Stimulated activated naive B cell treated with anti-CD40 and anti-IgM and Interleukin-4, amounts not matched to agents 10 μg/mL and 1 μg/mL and 100 μg/mL, for 72 hours (primary cell): ENCODE results near the gene KRT6B.
"Not testable (repeated sequence)": the region's sequence is repeated elsewhere in the genome, so short reads cannot be mapped to it uniquely, and the experiment has no call there.

Source experiments
- ATAC-seq, 2 donors: fragments of 150-1000 bp; cut with Tn5 transposase; replicated peaks; 2 replicates each; pipeline ENCODE4 v1.10.0; 2021; ENCODE audit warnings: moderate library complexity in 1 of 2
- DNase-seq: peaks from one replicate; pipeline ENCODE4 v3.0.0; 2021
- H3K27ac Mint-ChIP-seq: one replicate; pipeline ENCODE4 v1.8.0; 2022; ENCODE audit warnings: mild to moderate bottlenecking, mixed read lengths
- H3K27me3 Mint-ChIP-seq, 2 donors: one replicate each; pipeline ENCODE4 v1.8.0; 2022; ENCODE audit warnings: mixed read lengths in 2 of 2
- H3K36me3 Mint-ChIP-seq, 2 donors: one replicate each; pipeline ENCODE4 v1.8.0; 2022; ENCODE audit warnings: mixed read lengths in 2 of 2, mild to moderate bottlenecking in 1 of 2
- H3K4me1 Mint-ChIP-seq, 2 donors: one replicate each; pipeline ENCODE4 v1.8.0; 2022; ENCODE audit warnings: mixed read lengths in 2 of 2, mild to moderate bottlenecking in 1 of 2
- H3K4me3 Mint-ChIP-seq, 2 donors: one replicate each; pipeline ENCODE4 v1.8.0; 2022; ENCODE audit warnings: mild to moderate bottlenecking in 2 of 2, mixed read lengths in 2 of 2, moderate library complexity in 1 of 2
- H3K9me3 Mint-ChIP-seq, 2 donors: one replicate each; pipeline ENCODE4 v1.8.0; 2022; ENCODE audit warnings: mixed read lengths in 2 of 2, mild to moderate bottlenecking in 1 of 2

The KRT6B gene

GRCh38 chr12:52418576-52419110 lies 33.3 kb downstream of the KRT6B start:
- Mint-ChIP-seq H3K27ac (no peak overlapping the region), H3K36me3 (no peaks in the 10 kb centered on the region), H3K27me3 (peaks cover 28 to 33% of the 10 kb centered on the region in 2 donors), H3K9me3 (no peaks in the 10 kb centered on the region), H3K4me3 (no peak overlapping the region), H3K4me1 (peaks cover 0 to 8% of the 10 kb centered on the region in 2 donors)
- ATAC-seq, result no peak
- DNase-seq, result no peak

- Mint-ChIP-seq H3K36me3 (no peaks in the 10 kb centered on the region), H3K27me3 (peaks cover 27 to 28% of the 10 kb centered on the region in 2 donors), H3K4me3 (no peak overlapping the region), H3K27ac (no peak overlapping the region), H3K4me1 (peaks cover 0 to 8% of the 10 kb centered on the region in 2 donors), H3K9me3 (no peaks in the 10 kb centered on the region)
- DNase-seq (no peak), ATAC-seq (no peak)
Measured at GRCh38 chr12:52417740-52418139, 34.2 kb downstream of the KRT6B start.

- Mint-ChIP-seq H3K4me3 (no peak overlapping the region), H3K27me3 (peaks cover 27 to 28% of the 10 kb centered on the region in 2 donors), H3K27ac (no peak overlapping the region), H3K9me3 (no peaks in the 10 kb centered on the region), H3K4me1 (peaks cover 0 to 8% of the 10 kb centered on the region in 2 donors), H3K36me3 (no peaks in the 10 kb centered on the region)
- DNase-seq (no peak), ATAC-seq (no peak)
Measured at GRCh38 chr12:52416795-52417194, 35.2 kb downstream of the KRT6B start.

DNA sequence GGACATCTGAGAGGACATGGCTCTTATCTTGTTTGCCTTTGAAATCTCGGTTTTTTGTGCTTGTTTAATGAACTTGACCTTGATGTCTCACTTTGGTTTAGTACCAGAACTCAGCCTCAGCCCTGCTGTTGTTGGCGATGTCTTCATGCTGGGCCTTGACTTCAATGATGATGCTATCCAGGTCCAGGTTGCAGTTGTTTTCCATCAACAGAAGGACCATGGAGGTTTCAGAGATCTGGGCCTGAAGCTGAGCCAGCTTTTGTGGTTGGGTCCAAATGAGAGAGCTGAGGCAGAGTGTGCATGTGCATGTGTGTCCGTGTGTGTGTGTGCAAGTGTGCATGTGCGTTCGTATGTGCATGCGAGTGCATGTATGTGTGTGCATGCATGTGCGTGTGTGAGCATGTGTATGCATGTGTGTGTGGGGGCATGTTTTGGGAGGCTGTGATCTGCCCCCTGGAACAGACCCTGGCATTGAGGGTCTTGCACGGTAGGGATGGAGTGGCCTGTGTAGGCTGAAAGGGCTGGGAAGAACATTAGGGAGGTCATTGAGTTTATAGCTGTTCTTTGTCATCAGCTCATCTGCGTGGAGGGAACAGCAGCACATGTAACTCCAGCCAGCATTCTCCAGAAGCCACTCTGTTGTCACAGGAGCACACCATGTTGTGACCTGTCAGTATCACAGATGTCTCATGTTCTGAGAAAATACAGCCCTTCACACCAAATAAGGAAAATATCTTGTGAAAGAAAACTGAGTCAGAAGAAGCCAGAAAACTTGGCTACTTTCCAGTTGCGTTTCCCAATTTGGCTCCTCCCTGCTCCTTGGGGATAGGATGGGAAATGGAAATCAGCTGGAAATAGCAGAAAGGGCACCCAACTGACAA lies 35.8 kb downstream of the KRT6B start:
- no peak for ATAC-seq
- no peaks in the 10 kb centered on the region for H3K9me3 Mint-ChIP-seq
- peaks cover 27 to 28% of the 10 kb centered on the region in 2 donors for H3K27me3 Mint-ChIP-seq
- peaks cover 0 to 8% of the 10 kb centered on the region in 2 donors for H3K4me1 Mint-ChIP-seq
- no peak overlapping the region for H3K4me3 Mint-ChIP-seq
- DNase-seq, result no peak
- no peak overlapping the region for H3K27ac Mint-ChIP-seq
- H3K36me3 Mint-ChIP-seq, result no peaks in the 10 kb centered on the region

GRCh38 chr12:52414936-52415335 lies 37.0 kb downstream of the KRT6B start:
- H3K4me3 Mint-ChIP-seq, result no peak overlapping the region
- no peaks in the 10 kb centered on the region for H3K36me3 Mint-ChIP-seq
- H3K9me3 Mint-ChIP-seq, result no peaks in the 10 kb centered on the region
- no peak for ATAC-seq
- peaks cover 0 to 6% of the 10 kb centered on the region in 2 donors for H3K4me1 Mint-ChIP-seq
- H3K27me3 Mint-ChIP-seq, result peaks cover 23 to 24% of the 10 kb centered on the region in 2 donors
- DNase-seq, result no peak
- no peak overlapping the region for H3K27ac Mint-ChIP-seq

- no peaks in the 10 kb centered on the region for H3K36me3 Mint-ChIP-seq
Measured at GRCh38 chr12:52413782-52414345, 38.1 kb downstream of the KRT6B start.

GRCh38 chr12:52413202-52413601 lies 38.7 kb downstream of the KRT6B start:
- peaks cover 19 to 23% of the 10 kb centered on the region in 2 donors for H3K27me3 Mint-ChIP-seq
- H3K4me3 Mint-ChIP-seq, result no peak overlapping the region
- peaks cover 0 to 2% of the 10 kb centered on the region in 2 donors for H3K4me1 Mint-ChIP-seq
- H3K27ac Mint-ChIP-seq, result no peak overlapping the region
- no peak for ATAC-seq
- H3K36me3 Mint-ChIP-seq, result peaks cover 0 to 4% of the 10 kb centered on the region in 2 donors
- H3K9me3 Mint-ChIP-seq, result no peaks in the 10 kb centered on the region
- DNase-seq, result no peak

More at GRCh38 chr12:52413782-52414345, 38.1 kb downstream of the KRT6B start:
- Mint-ChIP-seq H3K27ac (no peak overlapping the region), H3K27me3 (peaks cover 18 to 19% of the 10 kb centered on the region in 2 donors), H3K9me3 (no peaks in the 10 kb centered on the region), H3K4me1 (no peaks in the 10 kb centered on the region), H3K4me3 (no peak overlapping the region)
- ATAC-seq (no peak), DNase-seq (no peak)

- Mint-ChIP-seq H3K36me3 (peaks cover 0 to 4% of the 10 kb centered on the region in 2 donors), H3K4me1 (peaks cover 0 to 2% of the 10 kb centered on the region in 2 donors), H3K9me3 (no peaks in the 10 kb centered on the region), H3K4me3 (no peak overlapping the region), H3K27ac (no peak overlapping the region), H3K27me3 (peaks cover 14 to 23% of the 10 kb centered on the region in 2 donors)
- no peak for ATAC-seq
- DNase-seq, result no peak
Measured at GRCh38 chr12:52411815-52412214, 40.1 kb downstream of the KRT6B start.

- H3K36me3 Mint-ChIP-seq, H3K27ac Mint-ChIP-seq, ATAC-seq, DNase-seq, H3K4me1 Mint-ChIP-seq, H3K4me3 Mint-ChIP-seq, H3K9me3 Mint-ChIP-seq: not testable (repeated sequence)
- peaks cover 9 to 17% of the 10 kb centered on the region in 2 donors for H3K27me3 Mint-ChIP-seq
Measured at GRCh38 chr12:52410589-52411248, 41.2 kb downstream of the KRT6B start.

DNA sequence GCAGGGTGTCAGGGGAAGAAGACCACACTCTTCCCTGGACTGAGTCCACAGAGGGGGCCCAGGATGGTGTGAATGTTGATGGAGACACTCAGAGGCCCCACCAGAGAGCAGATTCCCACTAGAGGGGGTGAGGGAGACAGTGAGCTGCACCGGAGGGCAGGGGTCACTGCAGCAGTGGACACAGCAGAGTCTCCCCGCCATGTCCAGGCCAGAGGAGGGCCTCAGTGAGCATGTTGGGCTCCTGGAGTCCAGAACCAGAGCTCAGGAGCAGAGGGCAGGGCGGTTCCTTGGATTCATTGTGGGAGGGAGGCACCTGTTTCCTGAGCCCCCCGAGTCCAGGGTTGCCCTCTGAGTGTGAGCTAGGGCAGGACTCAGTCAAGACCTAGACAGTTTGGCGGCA lies 44.0 kb downstream of the KRT6B start:
- no peak for DNase-seq
- Mint-ChIP-seq H3K4me3 (no peak overlapping the region), H3K4me1 (peaks cover 0 to 2% of the 10 kb centered on the region in 2 donors), H3K27me3 (peaks cover 0 to 13% of the 10 kb centered on the region in 2 donors), H3K36me3 (peaks cover 0 to 4% of the 10 kb centered on the region in 2 donors), H3K9me3 (no peaks in the 10 kb centered on the region), H3K27ac (no peak overlapping the region)
- no peak for ATAC-seq

DNA sequence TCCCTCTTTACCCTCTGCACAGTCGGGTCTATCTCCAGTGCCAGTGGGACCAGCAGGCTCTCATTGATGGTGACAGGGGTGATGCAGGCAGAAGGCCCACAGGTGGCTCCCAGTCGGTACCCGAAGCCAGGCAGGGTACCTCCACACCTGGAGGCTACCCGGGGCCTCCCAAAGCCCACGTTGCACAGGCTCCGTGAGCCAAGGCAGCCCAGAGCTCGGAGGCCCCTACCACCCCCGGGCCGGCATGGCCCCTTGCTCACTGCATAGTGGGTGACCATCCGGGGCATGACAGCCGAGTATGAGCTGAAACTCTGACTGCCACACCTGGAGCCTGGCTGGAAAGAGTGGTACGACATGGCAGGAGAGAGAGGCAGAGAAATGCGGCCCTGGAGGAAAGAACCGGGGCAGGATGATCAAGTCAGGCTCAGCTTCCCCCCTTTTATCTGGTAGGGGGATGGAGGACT lies 46.0 kb downstream of the KRT6B start, which contains the start of gene KRT82:
KRT82 (minus strand) TSS at position 414 of the 464 bp plus-strand sequence; CDS start at position 356, 58 bp downstream.
- no peak within 1 kb of the TSS for H3K4me3 Mint-ChIP-seq

GRCh38 chr12:52404951-52405350 lies 47.0 kb downstream of the KRT6B start:
- peaks cover 10 to 19% of the 10 kb centered on the region in 2 donors for H3K27me3 Mint-ChIP-seq
- DNase-seq, result no peak
- no peaks in the 10 kb centered on the region for H3K9me3 Mint-ChIP-seq
- no peak overlapping the region for H3K4me3 Mint-ChIP-seq
- peaks cover 0 to 2% of the 10 kb centered on the region in 2 donors for H3K4me1 Mint-ChIP-seq
- H3K27ac Mint-ChIP-seq, result no peak overlapping the region
- ATAC-seq, result no peak
- H3K36me3 Mint-ChIP-seq, result peaks cover 0 to 4% of the 10 kb centered on the region in 2 donors

More for the DNA sequence above, 46.0 kb downstream of the KRT6B start, which contains the start of gene KRT82:
- DNase-seq (no peak), ATAC-seq (no peak)
- Mint-ChIP-seq H3K9me3 (no peaks in the 10 kb centered on the region), H3K27ac (no peak within 1 kb of the TSS), H3K36me3 (peaks cover 0 to 4% of the 10 kb centered on the region in 2 donors), H3K27me3 (peaks cover 0 to 19% of the 10 kb centered on the region in 2 donors), H3K4me1 (peaks cover 0 to 2% of the 10 kb centered on the region in 2 donors)

DNA sequence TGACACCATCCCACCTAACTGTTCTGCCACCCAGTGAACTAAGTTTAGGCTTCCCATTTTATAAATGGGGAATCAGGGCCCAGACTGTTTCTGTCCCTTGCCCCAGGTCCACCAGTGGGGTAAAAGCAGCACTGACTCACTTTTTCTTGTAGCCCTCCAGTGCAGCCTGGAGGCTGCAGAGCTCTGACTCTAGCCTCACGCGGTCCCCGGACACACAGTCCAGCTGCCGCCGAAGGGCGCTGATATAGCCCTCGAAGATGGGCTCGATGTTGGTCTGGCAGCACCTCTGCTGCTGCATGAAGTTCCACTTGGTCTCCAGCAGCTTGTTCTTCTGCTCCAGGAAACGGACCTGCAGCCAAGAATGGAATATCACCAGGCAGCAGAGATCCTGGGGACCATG lies 48.4 kb downstream of the KRT6B start:
- ATAC-seq (no peak), DNase-seq (no peak)
- H3K9me3 Mint-ChIP-seq, result no peaks in the 10 kb centered on the region
- H3K4me3 Mint-ChIP-seq, result no peak overlapping the region
- H3K4me1 Mint-ChIP-seq, result peaks cover 0 to under 1% of the 10 kb centered on the region in 2 donors
- H3K27me3 Mint-ChIP-seq, result peaks cover 17 to 21% of the 10 kb centered on the region in 2 donors
- H3K36me3 Mint-ChIP-seq, result peaks cover 0 to 2% of the 10 kb centered on the region in 2 donors
- H3K27ac Mint-ChIP-seq, result no peak overlapping the region
